Coronary artery (tissue), 2 donors: ENCODE measurements around the gene RARRES1.

ENCODE experiments used
- DNase-seq: peaks from one replicate; pipeline ENCODE4 v3.0.0-alpha.2; 2017; ENCODE audit warnings: low spot score
- H3K27ac ChIP-seq, 2 donors: fragments of 200-600 bp; sonication (generic); one replicate each; pipeline ENCODE4 v1.5.1; 2016 to 2019
- H3K4me3 ChIP-seq: fragments of 200-600 bp; sonication (generic); 2 replicates; pipeline ENCODE4 v1.5.1; 2016; ENCODE audit warnings: mild to moderate bottlenecking, moderate library complexity
- CTCF ChIP-seq: fragments of 200-600 bp; sonication (generic); IDR thresholded peaks from one replicate; pipeline ENCODE4 v1.5.1; 2019; ENCODE audit warnings: antibody characterized with exemption

Gene RARRES1

GRCh38 chr3:158743664-158744566, 11.7 kb upstream of the RARRES1 start:
- Histone ChIP-seq H3K27ac (no peak overlapping the region), H3K4me3 (no peak overlapping the region)
- DNase-seq = peak; percentile 29
- TF ChIP-seq CTCF = no peak

GRCh38 chr3:158742871-158743663, 10.8 kb upstream of the RARRES1 start:
- Histone ChIP-seq H3K4me3 (no peak overlapping the region), H3K27ac (no peak overlapping the region)
- no peak for DNase-seq
- TF ChIP-seq CTCF = no peak

- Histone ChIP-seq H3K27ac (peak overlapping the region in 1 of 2 donors; percentile 4), H3K4me3 (no peak overlapping the region)
- TF ChIP-seq CTCF = no peak
- peak; percentile 26 for DNase-seq
Observed at GRCh38 chr3:158739661-158740060, 7.4 kb upstream of the RARRES1 start.

- DNase-seq = peak; percentile 31
- no peak overlapping the region for H3K27ac ChIP-seq
- TF ChIP-seq CTCF = no peak
- no peak overlapping the region for H3K4me3 ChIP-seq
Observed at GRCh38 chr3:158739078-158739477, 6.8 kb upstream of the RARRES1 start.

GRCh38 chr3:158738653-158739052, 6.4 kb upstream of the RARRES1 start:
- H3K4me3 ChIP-seq = no peak overlapping the region
- H3K27ac ChIP-seq = no peak overlapping the region
- TF ChIP-seq CTCF = no peak
- DNase-seq = peak; percentile 41

- peak; percentile 45 for DNase-seq
- no peak for TF ChIP-seq CTCF
- Histone ChIP-seq H3K27ac (no peak overlapping the region), H3K4me3 (no peak overlapping the region)
Observed at GRCh38 chr3:158737976-158738615, 5.8 kb upstream of the RARRES1 start.
